ACC112 (cell line): ENCODE data around the gene IMP4.

Source experiments
- H2AFZ ChIP-seq: fragments of 200-600 bp; sonication (generic); one replicate; pipeline ENCODE4 v1.6.0; 2017; ENCODE audit warnings: antibody characterized with exemption, low read length; ENCODE audit not compliant: unreplicated experiment
- H3K27ac ChIP-seq: fragments of 200-600 bp; sonication (generic); 2 replicates; pipeline ENCODE4 v1.5.1; 2014; ENCODE audit warnings: low read depth, mild to moderate bottlenecking, antibody characterized with exemption, low read length, moderate library complexity
- H3K27me3 ChIP-seq: fragments of 200-600 bp; sonication (generic); 2 replicates; pipeline ENCODE4 v1.6.1; 2014; ENCODE audit warnings: mild to moderate bottlenecking, antibody characterized with exemption, low read length, moderate library complexity, mixed read lengths; ENCODE audit not compliant: insufficient read depth
- H3K36me3 ChIP-seq: fragments of 200-600 bp; sonication (generic); 2 replicates; pipeline ENCODE4 v1.6.1; 2016; ENCODE audit warnings: mild to moderate bottlenecking, antibody characterized with exemption, low read length, moderate library complexity, mixed read lengths; ENCODE audit not compliant: insufficient read depth
- H3K4me1 ChIP-seq: fragments of 200-600 bp; sonication (generic); one replicate; pipeline ENCODE4 v1.6.1; 2016; ENCODE audit warnings: low read length, mixed read lengths; ENCODE audit not compliant: insufficient read depth, unreplicated experiment, control insufficient read depth
- H3K4me3 ChIP-seq: fragments of 200-600 bp; sonication (generic); 2 replicates; pipeline ENCODE4 v1.5.1; 2014; ENCODE audit warnings: mild to moderate bottlenecking, low read depth, low read length
- H3K79me2 ChIP-seq: fragments of 200-600 bp; sonication (generic); one replicate; pipeline ENCODE4 v1.6.0; 2016; ENCODE audit warnings: low read length; ENCODE audit not compliant: control insufficient read depth, unreplicated experiment, insufficient read depth

The IMP4 gene

DNA sequence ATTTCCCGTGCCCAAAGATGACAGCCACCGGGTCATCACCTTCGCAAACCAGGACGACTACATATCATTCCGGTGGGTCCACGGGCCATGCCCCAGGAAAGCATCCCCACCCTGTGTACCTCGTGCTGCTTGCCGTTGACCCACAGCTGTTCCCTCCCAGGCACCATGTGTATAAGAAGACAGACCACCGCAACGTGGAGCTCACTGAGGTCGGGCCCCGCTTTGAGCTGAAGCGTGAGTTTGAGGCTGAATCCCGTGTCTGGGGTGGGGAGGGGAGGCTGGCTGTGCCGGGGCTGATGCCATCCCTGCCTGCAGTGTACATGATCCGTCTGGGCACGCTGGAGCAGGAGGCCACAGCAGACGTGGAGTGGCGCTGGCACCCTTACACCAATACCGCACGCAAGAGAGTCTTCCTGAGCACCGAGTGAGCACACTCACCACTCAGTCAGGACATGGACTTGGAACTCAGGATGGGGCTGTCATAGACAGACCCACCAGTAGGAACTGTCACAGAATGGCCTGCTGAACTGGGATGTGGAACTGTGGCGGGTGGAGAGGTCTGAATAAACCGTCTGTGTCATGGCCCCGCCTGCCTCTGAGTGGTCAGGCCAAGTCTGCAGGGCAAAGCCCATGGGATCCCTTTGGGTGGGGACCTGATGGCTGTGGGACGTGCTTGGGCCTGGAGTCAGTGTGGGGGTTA lies 3.5 kb downstream of the IMP4 start:
- Histone ChIP-seq H3K4me3 (no peak overlapping the region), H3K4me1 (peaks cover 7% of the 10 kb centered on the region), H3K27me3 (no peaks in the 10 kb centered on the region), H3K79me2 (peaks cover 18% of the 10 kb centered on the region), H3K27ac (no peak overlapping the region), H3K36me3 (peaks cover 21% of the 10 kb centered on the region), H2AFZ (no peak overlapping the region)

GRCh38 chr2:130346741-130347066 lies 4.0 kb downstream of the IMP4 start:
- no peaks in the 10 kb centered on the region for H3K27me3 ChIP-seq
- no peak overlapping the region for H3K4me3 ChIP-seq
- peaks cover 21% of the 10 kb centered on the region for H3K36me3 ChIP-seq
- no peak overlapping the region for H3K27ac ChIP-seq
- peaks cover 4% of the 10 kb centered on the region for H3K4me1 ChIP-seq
- H2AFZ ChIP-seq = no peak overlapping the region
- H3K79me2 ChIP-seq = peaks cover 18% of the 10 kb centered on the region

DNA sequence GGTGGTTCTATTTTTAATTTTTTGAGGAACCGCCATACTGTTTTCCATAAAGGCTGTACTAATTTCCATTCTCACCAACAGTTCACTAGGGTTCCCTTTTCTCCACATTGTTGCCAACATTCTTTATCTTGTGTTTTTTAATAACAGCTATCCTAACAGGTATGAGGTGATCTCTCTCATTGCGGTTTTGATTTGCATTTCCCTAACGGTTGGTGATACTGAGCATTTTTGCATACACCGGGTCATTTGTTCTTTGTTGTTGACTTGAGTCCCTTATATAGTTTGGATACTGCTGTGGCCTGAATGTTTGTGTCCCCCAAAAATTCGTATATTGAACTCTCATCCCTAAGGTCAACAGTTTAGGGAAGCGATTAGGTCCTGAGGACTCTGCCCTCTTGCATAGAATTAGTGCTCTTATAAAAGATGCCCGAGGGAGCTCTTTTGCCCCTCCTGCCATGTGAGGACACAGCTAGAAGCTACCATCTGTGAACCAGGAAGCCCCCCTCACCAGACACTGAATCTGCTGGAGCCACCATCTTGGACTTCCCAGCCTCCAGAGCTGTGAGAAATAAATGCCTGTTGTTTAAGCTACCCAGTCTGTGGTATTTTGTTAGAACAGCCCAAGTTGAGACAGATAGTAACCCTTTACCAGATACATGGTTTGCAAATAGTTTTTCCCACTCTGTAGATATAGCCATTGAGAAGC lies 4.7 kb downstream of the IMP4 start:
- H3K4me3 ChIP-seq = no peak overlapping the region
- peaks cover 9% of the 10 kb centered on the region for H3K4me1 ChIP-seq
- H3K27me3 ChIP-seq = no peaks in the 10 kb centered on the region
- peaks cover 21% of the 10 kb centered on the region for H3K36me3 ChIP-seq
- no peak overlapping the region for H2AFZ ChIP-seq
- no peak overlapping the region for H3K27ac ChIP-seq
- peaks cover 18% of the 10 kb centered on the region for H3K79me2 ChIP-seq

DNA sequence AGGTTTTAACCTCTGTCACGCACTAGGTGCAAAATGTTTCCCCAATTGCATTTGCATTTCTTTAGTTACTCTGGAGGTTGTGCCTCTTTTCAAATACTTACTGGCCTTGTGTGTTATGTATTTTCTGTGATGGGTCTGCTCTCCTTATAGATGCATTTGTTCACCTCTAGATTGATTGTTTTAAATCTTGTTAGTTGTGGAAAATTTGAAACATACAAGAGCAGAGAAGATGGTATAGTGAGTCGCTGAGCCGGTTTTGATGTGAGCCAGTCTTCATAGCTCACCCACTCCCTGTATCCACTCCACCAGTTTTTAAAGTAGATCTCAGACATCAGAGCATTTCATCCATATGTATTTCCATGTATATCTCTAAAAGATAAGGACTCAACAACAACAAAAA lies 6.5 kb downstream of the IMP4 start:
- Histone ChIP-seq H2AFZ (no peak overlapping the region), H3K4me3 (no peak overlapping the region), H3K4me1 (peaks cover 8% of the 10 kb centered on the region), H3K27ac (no peak overlapping the region), H3K79me2 (peaks cover 6% of the 10 kb centered on the region), H3K36me3 (peaks cover 21% of the 10 kb centered on the region), H3K27me3 (no peaks in the 10 kb centered on the region)

DNA sequence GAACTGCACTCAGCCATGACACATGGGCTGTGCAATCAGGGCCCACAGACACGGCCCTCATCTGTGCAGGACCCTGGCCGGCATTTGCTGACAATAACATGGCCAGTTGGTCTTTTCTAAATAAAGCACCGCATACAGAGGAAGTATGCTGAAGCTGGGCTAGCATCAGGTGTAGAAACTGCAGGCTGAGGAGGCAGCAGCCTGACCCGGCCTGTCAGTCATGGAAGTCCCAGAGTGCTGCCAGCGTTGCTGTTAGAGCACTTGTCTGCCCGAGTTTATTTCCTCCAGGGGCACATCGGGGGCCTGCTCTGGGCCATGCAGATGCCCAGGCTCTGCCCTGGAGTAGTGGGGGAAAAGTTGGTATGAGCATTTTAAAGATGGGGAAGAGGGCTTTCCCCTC lies 9.0 kb downstream of the IMP4 start:
- Histone ChIP-seq H3K36me3 (peaks cover 10% of the 10 kb centered on the region), H3K27me3 (no peaks in the 10 kb centered on the region), H2AFZ (no peak overlapping the region), H3K4me1 (peaks cover 16% of the 10 kb centered on the region), H3K79me2 (no peaks in the 10 kb centered on the region), H3K4me3 (no peak overlapping the region), H3K27ac (no peak overlapping the region)

- no peak overlapping the region for H3K4me3 ChIP-seq
- no peak overlapping the region for H3K27ac ChIP-seq
- H2AFZ ChIP-seq = peak overlapping the region; percentile 25
- no peaks in the 10 kb centered on the region for H3K79me2 ChIP-seq
- peaks cover 16% of the 10 kb centered on the region for H3K4me1 ChIP-seq
- H3K27me3 ChIP-seq = no peaks in the 10 kb centered on the region
- H3K36me3 ChIP-seq = peaks cover 5% of the 10 kb centered on the region
These were observed 9.5 kb downstream of the IMP4 start for GRCh38 chr2:130352237-130352636.

DNA sequence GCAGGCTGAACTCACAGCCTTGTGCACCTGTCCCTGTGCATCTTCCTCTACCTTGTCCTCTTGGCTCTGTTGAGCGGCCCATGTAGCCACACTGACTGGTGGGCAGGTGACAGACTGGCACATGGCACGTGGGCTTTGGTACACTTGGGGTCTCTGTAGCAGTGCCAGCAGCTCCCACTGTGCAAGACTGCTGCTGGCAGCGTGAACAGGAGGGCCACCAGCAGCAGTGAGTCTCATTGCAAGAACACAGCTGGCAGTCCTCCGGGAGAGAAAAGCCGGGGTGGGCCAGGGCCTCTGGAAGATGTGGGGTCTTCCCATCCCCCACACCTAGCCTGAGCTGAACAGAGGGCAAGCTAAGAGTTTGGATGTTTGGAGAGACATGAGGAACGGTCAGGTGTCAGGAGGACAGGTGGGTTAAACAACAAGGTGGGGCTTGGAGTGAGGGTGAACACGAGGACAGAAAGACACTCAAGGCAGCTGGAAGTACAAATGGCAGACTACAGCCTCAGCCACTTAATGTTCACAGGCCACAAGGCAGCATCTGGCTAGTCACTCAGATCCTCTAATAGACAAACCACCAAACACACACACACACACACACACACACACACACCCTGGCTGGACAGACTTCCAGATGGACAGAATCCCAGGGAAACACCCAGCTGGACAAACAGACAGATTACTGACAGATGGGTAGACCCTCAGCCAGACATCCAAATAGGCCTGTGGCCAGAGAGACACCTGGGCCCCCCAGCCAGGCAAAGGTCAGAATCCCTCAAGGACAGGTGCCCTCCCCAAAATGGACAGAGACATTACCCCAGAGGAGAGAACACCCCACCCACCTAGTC lies 10.8 kb downstream of the IMP4 start:
- H3K4me1 ChIP-seq = peaks cover 16% of the 10 kb centered on the region
- no peaks in the 10 kb centered on the region for H3K79me2 ChIP-seq
- no peaks in the 10 kb centered on the region for H3K36me3 ChIP-seq
- H3K27me3 ChIP-seq = no peaks in the 10 kb centered on the region
- H3K27ac ChIP-seq = no peak overlapping the region
- H3K4me3 ChIP-seq = no peak overlapping the region
- H2AFZ ChIP-seq = no peak overlapping the region

DNA sequence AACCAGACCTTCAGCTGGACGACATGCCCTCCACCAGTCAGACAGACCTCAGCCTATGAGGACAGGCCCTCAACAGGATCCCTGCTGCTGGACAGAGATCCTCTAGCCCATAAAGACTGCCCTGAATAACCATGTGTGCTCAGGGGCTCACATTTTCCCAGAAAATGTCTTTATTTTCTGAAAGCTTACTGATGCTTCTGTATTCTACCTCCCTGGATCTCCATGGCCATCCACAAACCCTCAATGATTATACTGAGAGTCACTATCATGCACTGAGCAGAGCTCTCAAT lies 11.4 kb downstream of the IMP4 start:
- Histone ChIP-seq H3K79me2 (no peaks in the 10 kb centered on the region), H2AFZ (no peak overlapping the region), H3K4me1 (peaks cover 16% of the 10 kb centered on the region), H3K27me3 (no peaks in the 10 kb centered on the region), H3K4me3 (no peak overlapping the region), H3K36me3 (no peaks in the 10 kb centered on the region), H3K27ac (no peak overlapping the region)

DNA sequence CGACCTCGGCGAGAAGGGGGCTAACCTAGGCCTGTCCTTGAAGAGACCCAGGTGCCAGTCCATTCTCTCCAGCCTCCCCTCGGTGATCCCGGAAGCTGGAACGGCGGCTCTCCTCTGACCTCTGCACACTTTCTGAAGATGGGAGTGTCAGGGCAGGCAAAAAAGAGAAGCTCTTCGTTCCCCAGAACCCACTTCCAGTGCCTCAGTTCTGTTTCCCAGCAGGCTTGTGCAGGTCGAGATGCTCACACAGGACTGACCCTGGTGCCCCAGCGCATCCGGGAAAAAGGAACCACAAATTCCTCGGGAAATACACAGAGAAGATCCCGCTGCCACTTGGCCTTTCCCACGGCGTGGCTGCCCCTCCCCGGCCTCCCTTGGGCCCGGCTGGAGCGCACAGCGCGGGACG lies 12.5 kb downstream of the IMP4 start:
- Histone ChIP-seq H3K4me1 (peaks cover 16% of the 10 kb centered on the region), H3K4me3 (peak overlapping the region; percentile 96), H2AFZ (peak overlapping the region; percentile 20), H3K27me3 (no peaks in the 10 kb centered on the region), H3K36me3 (no peaks in the 10 kb centered on the region), H3K27ac (no peak overlapping the region), H3K79me2 (no peaks in the 10 kb centered on the region)

DNA sequence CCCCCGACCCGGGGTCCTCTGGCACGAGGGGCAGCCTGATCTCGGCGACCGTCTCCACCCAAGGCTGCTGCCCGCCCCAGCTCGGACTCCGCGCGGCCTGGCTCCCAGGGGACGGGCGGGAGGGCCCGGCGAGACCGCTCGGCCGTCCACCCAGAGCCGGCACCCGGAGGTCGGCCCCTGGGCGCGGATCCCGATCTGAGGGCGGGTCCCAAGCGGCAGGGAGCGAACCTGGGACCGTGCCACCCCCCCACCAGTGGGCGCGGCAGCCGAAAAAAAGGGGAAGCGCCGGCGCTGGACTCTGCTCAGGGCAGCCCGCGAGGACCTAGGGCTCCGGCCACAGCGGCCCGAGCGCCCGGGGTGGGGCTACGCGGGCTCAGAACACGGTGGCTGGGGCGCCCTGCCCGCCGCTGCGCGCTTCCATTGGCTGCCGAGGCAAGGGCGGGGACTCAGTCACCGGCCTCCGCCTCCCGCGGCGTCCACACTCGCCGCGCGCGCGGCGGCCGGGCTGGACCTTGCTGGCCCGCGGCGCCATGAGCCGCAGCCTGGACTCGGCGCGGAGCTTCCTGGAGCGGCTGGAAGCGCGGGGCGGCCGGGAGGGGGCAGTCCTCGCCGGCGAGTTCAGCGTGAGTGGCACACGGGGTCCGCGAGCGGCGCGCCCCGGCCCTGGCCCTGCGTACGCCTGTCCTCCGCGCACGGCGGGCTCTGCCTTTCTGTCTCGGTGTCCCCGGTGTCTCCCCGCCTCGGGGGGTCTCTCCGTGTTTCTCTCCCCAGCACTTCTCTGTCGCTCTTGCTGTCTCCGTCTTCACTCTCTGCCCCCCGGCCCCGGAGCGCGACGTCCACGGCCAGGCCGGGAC lies 13.1 kb downstream of the IMP4 start, which contains the start of gene PTPN18:
PTPN18 (plus strand) TSS at position 479 of the 854 bp plus-strand sequence; CDS start at position 531, 52 bp downstream.
- Histone ChIP-seq H3K27me3 (no peaks in the 10 kb centered on the region), H3K27ac (no peak within 1 kb of the TSS), H3K36me3 (no peaks in the 10 kb centered on the region), H2AFZ (peak within 1 kb of the TSS; percentile 92), H3K79me2 (no peaks in the 10 kb centered on the region), H3K4me1 (peaks cover 16% of the 10 kb centered on the region), H3K4me3 (peak within 1 kb of the TSS; percentile 96)
